BJ (cell line): Measurements from ENCODE around the gene RASGRP3. TPM values are rescaled to one million over a fixed set of nuclear protein-coding genes. Genes with fewer than 3 reads are reported as not detected.

Source experiments
- CTCF ChIA-PET: fragments of 350-600 bp; formaldehyde crosslinking; extraction: SDS; loops from one replicate; lab custom pipeline; 2021; ENCODE audit warnings: antibody characterized with exemption, inconsistent platforms; lab: Yijun Ruan, JAX
- POLR2A ChIA-PET: fragments of 300-600 bp; sonication (Branson Sonifier 250); formaldehyde crosslinking; extraction: SDS; loops from one replicate; lab custom pipeline; 2021; ENCODE audit warnings: antibody characterized with exemption; lab: Charles Lee
- DNase-seq: peaks from one replicate; pipeline ENCODE4 v3.0.0-alpha.2; 2011; ENCODE audit warnings: low read depth
- H3K27me3 ChIP-seq: 2 replicates; pipeline ENCODE4 v1.6.0; 2011; ENCODE audit warnings: low read length; ENCODE audit not compliant: control insufficient read depth, insufficient read depth
- H3K36me3 ChIP-seq: 2 replicates; pipeline ENCODE4 v1.5.1; 2011; ENCODE audit warnings: low read length; ENCODE audit not compliant: control insufficient read depth, insufficient read depth
- H3K4me3 ChIP-seq: 2 replicates; pipeline ENCODE4 v1.5.1; 2011; ENCODE audit warnings: low read depth, mild to moderate bottlenecking, control low read depth, low read length
- polyA plus RNA-seq: library from polyadenylated mRNA; depleted of rRNA; stranded (reverse); fragments of >200 nt; gene quantifications from 2 replicates; pipeline ENCODE4 v1.2.3, GENCODE V29; 2011
- TF ChIP-seq, protein P1 (sequence below): IDR thresholded peaks from 2 replicates; pipeline ENCODE4 v1.5.1; 2011; ENCODE audit warnings: low read depth, mild to moderate bottlenecking, control low read depth, inconsistent platforms, low read length, moderate library complexity; ENCODE audit not compliant: insufficient read depth

Gene RASGRP3
- polyA plus RNA-seq, 1 experiment, result 2.6 TPM

DNA sequence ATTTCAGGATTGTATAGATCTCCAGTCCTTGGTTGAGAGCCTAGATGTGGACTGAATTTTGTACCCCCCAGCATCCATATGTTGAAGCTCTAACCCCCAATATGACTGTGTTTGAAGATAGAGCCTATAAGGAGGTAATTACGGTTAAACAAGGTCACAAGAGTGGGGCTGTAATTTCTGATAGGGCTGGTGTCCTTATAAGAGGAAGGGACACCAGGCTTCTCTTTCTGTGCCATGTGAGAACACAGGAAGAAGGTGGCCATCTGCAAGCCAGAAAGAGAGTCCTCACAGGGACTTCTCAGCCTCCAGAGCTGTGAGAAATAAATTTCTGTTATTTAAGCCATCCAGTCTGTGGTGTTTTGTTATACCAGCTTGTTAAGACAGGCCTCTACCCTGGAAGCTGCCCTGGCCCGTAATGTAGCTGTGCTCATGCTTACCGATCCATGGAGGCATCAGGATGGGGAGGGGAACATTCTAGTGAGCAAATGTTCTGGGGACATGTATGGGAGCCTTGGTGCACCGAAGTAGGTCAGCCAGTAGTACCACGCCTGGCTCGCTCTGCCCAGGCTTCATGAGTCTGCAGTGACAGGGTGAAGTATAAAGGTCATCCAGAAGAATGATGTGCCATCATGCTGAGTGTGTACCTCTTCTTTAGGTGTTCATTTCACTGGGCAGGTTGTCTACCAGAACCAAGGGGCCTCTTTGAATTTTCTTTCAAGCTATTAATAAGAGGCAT, 16.1 kb downstream of the RASGRP3 start:
- no peaks in the 10 kb centered on the region for H3K36me3 ChIP-seq
- CTCF ChIA-PET, result interaction anchor here (0.9 kb wide), 2 partner anchors 17 to 91 kb away, joined by 3 read pairs; no protein-coding TSS in a partner anchor
- TF ChIP-seq, protein P1, sequence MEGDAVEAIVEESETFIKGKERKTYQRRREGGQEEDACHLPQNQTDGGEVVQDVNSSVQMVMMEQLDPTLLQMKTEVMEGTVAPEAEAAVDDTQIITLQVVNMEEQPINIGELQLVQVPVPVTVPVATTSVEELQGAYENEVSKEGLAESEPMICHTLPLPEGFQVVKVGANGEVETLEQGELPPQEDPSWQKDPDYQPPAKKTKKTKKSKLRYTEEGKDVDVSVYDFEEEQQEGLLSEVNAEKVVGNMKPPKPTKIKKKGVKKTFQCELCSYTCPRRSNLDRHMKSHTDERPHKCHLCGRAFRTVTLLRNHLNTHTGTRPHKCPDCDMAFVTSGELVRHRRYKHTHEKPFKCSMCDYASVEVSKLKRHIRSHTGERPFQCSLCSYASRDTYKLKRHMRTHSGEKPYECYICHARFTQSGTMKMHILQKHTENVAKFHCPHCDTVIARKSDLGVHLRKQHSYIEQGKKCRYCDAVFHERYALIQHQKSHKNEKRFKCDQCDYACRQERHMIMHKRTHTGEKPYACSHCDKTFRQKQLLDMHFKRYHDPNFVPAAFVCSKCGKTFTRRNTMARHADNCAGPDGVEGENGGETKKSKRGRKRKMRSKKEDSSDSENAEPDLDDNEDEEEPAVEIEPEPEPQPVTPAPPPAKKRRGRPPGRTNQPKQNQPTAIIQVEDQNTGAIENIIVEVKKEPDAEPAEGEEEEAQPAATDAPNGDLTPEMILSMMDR, result no peak
- H3K27me3 ChIP-seq, result no peaks in the 10 kb centered on the region
- H3K4me3 ChIP-seq, result no peak overlapping the region
- POLR2A ChIA-PET, result no interaction called here
- no peak for DNase-seq

DNA sequence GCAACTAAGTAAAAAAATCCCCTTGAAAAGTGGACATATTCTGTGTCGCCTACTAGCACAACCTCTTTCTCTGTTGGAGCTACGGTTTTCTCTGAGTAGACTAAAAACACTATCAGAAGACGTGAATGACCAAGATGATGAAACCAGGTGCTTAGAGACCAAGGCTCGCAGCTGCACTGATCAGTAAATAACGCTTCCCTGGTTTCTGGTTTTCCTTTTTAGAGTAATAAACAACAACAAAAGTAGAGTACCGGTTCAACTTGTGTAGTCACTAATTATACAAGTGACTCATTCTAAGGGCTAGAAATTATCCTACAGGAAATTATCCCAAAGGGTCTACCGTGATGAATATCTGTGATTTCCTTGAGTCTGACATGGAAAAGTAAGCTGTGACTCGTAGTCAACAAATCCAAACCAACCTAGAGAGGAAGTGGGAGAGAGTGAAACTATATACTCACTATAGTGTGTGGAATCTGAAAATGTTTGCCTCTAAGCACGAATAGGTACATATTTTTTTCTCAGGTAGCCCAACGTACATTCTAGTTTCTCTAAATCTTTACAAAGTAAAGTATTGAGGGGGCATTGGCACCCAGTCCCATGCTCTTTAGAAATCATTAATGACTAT, 17.8 kb downstream of the RASGRP3 start:
- POLR2A ChIA-PET, result no interaction called here
- no peak for DNase-seq
- no peaks in the 10 kb centered on the region for H3K36me3 ChIP-seq
- CTCF ChIA-PET, result interaction anchor here (0.7 kb wide), 1 partner anchor 10 kb away, joined by 3 read pairs; no protein-coding TSS in a partner anchor
- no peaks in the 10 kb centered on the region for H3K27me3 ChIP-seq
- no peak overlapping the region for H3K4me3 ChIP-seq
- TF ChIP-seq, protein P1, result no peak

DNA sequence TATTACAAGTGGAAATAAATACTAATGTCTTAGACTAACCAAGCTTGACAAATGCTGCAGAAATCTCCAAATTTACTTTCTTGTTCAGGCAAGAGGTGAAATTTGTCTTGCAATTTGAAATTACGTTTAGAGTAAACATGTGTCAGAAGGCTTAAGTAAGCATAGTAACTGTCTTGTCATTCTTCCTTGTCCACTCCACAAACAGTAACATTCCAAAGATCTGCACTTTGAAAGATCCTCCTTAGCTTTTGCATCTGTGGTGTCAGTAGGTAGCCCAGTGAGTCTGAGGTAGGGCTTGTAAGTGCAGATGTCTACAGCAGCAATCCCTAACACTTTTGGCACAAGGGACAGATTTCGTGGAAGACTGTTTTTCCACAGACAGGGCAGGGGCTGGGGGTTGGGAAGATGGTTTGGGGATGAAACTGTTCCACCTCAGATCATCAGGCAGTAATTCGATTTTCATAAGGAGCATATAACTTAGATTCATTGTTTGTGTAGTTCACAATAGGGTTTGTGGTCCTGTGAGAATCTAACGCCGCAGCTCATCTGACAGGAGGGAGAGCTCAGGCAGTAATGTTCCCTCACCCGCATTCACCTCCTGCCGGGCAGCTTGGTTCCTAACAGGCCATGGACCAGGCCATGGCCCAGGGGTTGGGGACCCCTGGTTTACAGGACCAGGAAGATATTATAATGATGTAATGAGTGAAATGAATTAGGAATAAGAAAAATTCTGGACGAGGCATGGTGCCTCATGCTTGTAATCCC, 18.6 kb downstream of the RASGRP3 start:
- Histone ChIP-seq H3K36me3 (no peaks in the 10 kb centered on the region), H3K27me3 (no peaks in the 10 kb centered on the region), H3K4me3 (no peak overlapping the region)
- CTCF ChIA-PET, result interaction anchor here (1.1 kb wide), 1 partner anchor 14 kb away, joined by 3 read pairs; no protein-coding TSS in a partner anchor
- DNase-seq, result no peak
- POLR2A ChIA-PET, result no interaction called here
- TF ChIP-seq, protein P1, result no peak

DNA sequence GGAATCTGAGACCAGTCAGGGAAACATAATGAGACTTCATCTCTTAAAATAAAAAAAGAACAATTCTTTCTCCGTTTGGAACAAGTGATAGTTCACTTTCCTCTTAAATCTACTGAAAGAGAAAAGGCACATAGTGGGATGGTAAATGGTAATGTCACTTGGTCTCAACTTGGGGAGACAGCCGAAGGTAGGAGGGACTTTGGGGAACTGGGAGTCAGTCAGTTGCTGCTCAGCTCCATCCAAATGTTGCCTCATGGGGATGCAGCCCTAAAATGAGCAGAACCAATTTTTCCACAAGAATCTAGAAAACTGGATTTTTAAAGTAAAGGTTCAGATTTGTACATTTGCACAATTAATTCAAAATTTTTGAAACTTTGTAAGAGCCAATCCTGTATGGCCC, 19.2 kb downstream of the RASGRP3 start:
- Histone ChIP-seq H3K36me3 (no peaks in the 10 kb centered on the region), H3K4me3 (no peak overlapping the region), H3K27me3 (no peaks in the 10 kb centered on the region)
- TF ChIP-seq, protein P1, result no peak
- ChIA-PET CTCF (interaction anchor here (1.1 kb wide), 1 partner anchor 14 kb away, joined by 3 read pairs; no protein-coding TSS in a partner anchor), POLR2A (no interaction called here)
- DNase-seq, result no peak

DNA sequence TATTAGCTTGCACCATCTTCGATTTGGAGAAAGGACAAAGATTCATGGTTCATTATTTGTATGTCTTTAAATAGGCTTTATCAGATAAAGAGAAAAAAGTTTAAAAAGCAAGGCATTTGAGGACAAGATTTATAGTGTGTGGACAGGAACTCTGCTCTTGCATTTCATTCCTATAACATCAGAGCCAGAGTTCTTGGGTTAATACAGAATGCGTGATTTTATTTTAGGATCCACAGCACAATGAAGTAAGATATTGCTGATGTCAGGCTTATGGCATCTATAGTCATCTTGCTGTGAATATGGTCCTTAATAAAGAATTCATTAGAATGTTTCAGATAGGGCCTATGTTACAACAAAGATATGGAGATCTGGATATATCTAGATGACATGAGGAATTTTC, 19.7 kb downstream of the RASGRP3 start:
- peak; percentile 72 for DNase-seq
- TF ChIP-seq, protein P1, result no peak
- CTCF ChIA-PET, result no interaction called here
- POLR2A ChIA-PET, result no interaction called here
- H3K36me3 ChIP-seq, result no peaks in the 10 kb centered on the region
- no peak overlapping the region for H3K4me3 ChIP-seq
- no peaks in the 10 kb centered on the region for H3K27me3 ChIP-seq
